Measurements from ENCODE around the gene CELA2A.

GRCh38 chr1:15509586-15509985 lies 53.1 kb downstream of the CELA2A start:
- TF ChIP-seq CEBPB (IDR thresholded peaks at IDR 0.05; ENCODE audit: borderline replicate concordance in 1 of 2, low read depth in 2 of 2, low read length in 2 of 2) (no peak), ELK1 (IDR thresholded peaks at IDR 0.05; ENCODE audit: low read depth, low read length) (no peak), CEBPZ (IDR thresholded peaks at IDR 0.05; ENCODE audit: low read depth, low read length) (no peak), TBL1XR1 (IDR thresholded peaks at IDR 0.05; ENCODE audit: low read depth, low read length) (no peak), HDAC2 (IDR thresholded peaks at IDR 0.05) (no peak), ZBTB4 (CRISPR knock-in tag; IDR thresholded peaks at IDR 0.05) (no peak), CTCF (IDR thresholded peaks at IDR 0.05 in 2 of 3, conservative IDR thresholded peaks at IDR 0.05 in 1 of 3; ENCODE audit: control insufficient read depth in 2 of 3, extremely low read depth in 1 of 3, insufficient read depth in 1 of 3, low read depth in 3 of 3, low read length in 3 of 3) (no peak), POLR2AphosphoS5 (IDR thresholded peaks at IDR 0.05; ENCODE audit: low read length) (no peak), SIX5 (IDR thresholded peaks at IDR 0.05; ENCODE audit: low read depth, low read length, severe bottlenecking) (no peak), POLR2A (IDR thresholded peaks at IDR 0.05; ENCODE audit: low read depth, low read length) (no peak), USF2 (IDR thresholded peaks at IDR 0.05; ENCODE audit: borderline replicate concordance, low read depth, low read length) (no peak), ATF2 (IDR thresholded peaks at IDR 0.05; ENCODE audit: low read length) (no peak)
